Heart right ventricle (tissue), 16 donors: ENCODE data around the gene CYP46A1. TPM values are rescaled to one million over a fixed set of nuclear protein-coding genes. Genes with fewer than 3 reads are reported as not detected.

Source experiments
- ATAC-seq, 8 donors: fragments of 200-7000 bp; cut with Tn5 transposase; one replicate each; pipeline ENCODE4 v1.9.1; 2020; ENCODE audit warnings: mild to moderate bottlenecking in 8 of 8, moderate library complexity in 8 of 8, moderate number of reproducible peaks in 1 of 8
- DNase-seq, 2 donors: peaks; one replicate each; pipeline ENCODE4 v3.0.0-alpha.2; 2020
- H3K27ac ChIP-seq, 10 donors: fragments of 200-600 bp; sonication (generic) in 2 of 10; one replicate each; pipeline versions ENCODE4 v1.5.0 to v1.8.0; 2020 to 2022; ENCODE audit warnings: mild to moderate bottlenecking in 3 of 10
- H3K27me3 ChIP-seq, 7 donors: fragments of 200-600 bp; one replicate each; pipeline ENCODE4 v1.8.0; 2021 to 2022; ENCODE audit warnings: mild to moderate bottlenecking in 2 of 7
- H3K36me3 ChIP-seq, 9 donors: fragments of 200-600 bp; sonication (generic) in 1 of 9; one replicate each; pipeline versions ENCODE4 v1.5.0 to v1.8.0; 2020 to 2022; ENCODE audit warnings: mild to moderate bottlenecking in 2 of 9
- H3K4me1 ChIP-seq, 9 donors: fragments of 200-600 bp; sonication (generic) in 1 of 9; one replicate each; pipeline versions ENCODE4 v1.5.0 to v1.8.0; 2020 to 2022; ENCODE audit warnings: mild to moderate bottlenecking in 4 of 9
- H3K4me3 ChIP-seq, 10 donors: fragments of 200-600 bp; sonication (generic) in 2 of 10; one replicate each; pipeline versions ENCODE4 v1.5.0 to v1.8.0; 2020 to 2022; ENCODE audit warnings: mild to moderate bottlenecking in 7 of 10, moderate library complexity in 2 of 10
- H3K9me3 ChIP-seq, 11 donors: fragments of 200-600 bp in 10 of 11; sonication (generic) in 2 of 11; one replicate each; pipeline versions ENCODE4 v1.5.0 to v1.8.0; 2013 to 2022; ENCODE audit warnings: mild to moderate bottlenecking in 2 of 11, control low read depth in 1 of 11, moderate library complexity in 1 of 11
- WGBS, 2 donors: extraction: QIAGEN DNeasy Blood & Tissue Kit; methylation state at CpG; one replicate each; pipeline ENCODE4 v1.1.7; 2013; ENCODE audit warnings: inconsistent platforms in 1 of 2; 5-methylcytosine and 5-hydroxymethylcytosine counted together
- intact Hi-C, 10 donors: fragments of 100-400 bp; cut with DNase I; formaldehyde crosslinking; loops; one replicate each; pipeline versions ENCODE4 v1.11.1 to v1.14.2; 2022
- polyA plus RNA-seq, 2 donors: library from polyadenylated mRNA; stranded (reverse); fragments of 200-250 nt; gene quantifications; one replicate each; pipeline ENCODE4 v1.2.3, GENCODE V29; 2013
- total RNA-seq, 10 donors: library from RNA; stranded (reverse); fragmentation: NEBNext Ultra II Directional in 3 of 10; extraction: Animal tissue kit (Norgen Biotek cat#: 25700) in 3 of 10; gene quantifications; one replicate each; pipeline versions ENCODE4 v1.2.1 to v1.2.4, GENCODE V29; 2021 to 2023
- TF ChIP-seq, protein P1 (sequence below), 9 donors: fragments of 200-600 bp; sonication (generic) in 2 of 9; IDR thresholded peaks; one replicate each; pipeline versions ENCODE4 v1.5.0 to v1.8.0; 2021 to 2022; ENCODE audit warnings: antibody characterized with exemption in 9 of 9, mild to moderate bottlenecking in 5 of 9, moderate library complexity in 1 of 9
- donor health status: Arrhythmogenic right ventricular cardiomyopathy.
- donor health status: ischemic (EF 13 %, LVEDD 7.1; RV severe dilation, severe dysfunction).
- donor health status: healthy with polysubstance abuse.
- donor health status: DM: no; HTN: yes; CAD: no.
- donor health status: DM: no; HTN: no; CAD: no.
- donor health status: ischemic (EF 25% LVEDD 6.9; RV normal size, moderate dysfunction).
- donor health status: ischemic (EF 25% LVEDD 5.7; RV mildly dilated, moderate dysfunction).
- donor health status: healthy.
- donor health status: DM: yes; HTN: yes; CAD: no.
- donor health status: Ischemic cardiomyopathy.
- donor health status: ischemic (EF 35%, LVEDD 5.7; RV mildly dilated, moderate dysfunction).
- donor health status: nonischemic (EF 11% LVEDD 7.7; RV severe dilation, severe dysfunction).
- donor health status: DM: yes; HTN: yes; CAD: no.
- donor health status: PGD.
- donor health status: ischemic (EF 29% LVEDD 5.4; RV normal size, mild dysfunction).
- donor health status: nonischemic (EF 23%, LVEDD 6.1; RV moderate dilation, normal function).

The CYP46A1 gene
- total and polyA plus RNA-seq, 12 donors = 1.5 to 6.1 (median 3.5) TPM

DNA sequence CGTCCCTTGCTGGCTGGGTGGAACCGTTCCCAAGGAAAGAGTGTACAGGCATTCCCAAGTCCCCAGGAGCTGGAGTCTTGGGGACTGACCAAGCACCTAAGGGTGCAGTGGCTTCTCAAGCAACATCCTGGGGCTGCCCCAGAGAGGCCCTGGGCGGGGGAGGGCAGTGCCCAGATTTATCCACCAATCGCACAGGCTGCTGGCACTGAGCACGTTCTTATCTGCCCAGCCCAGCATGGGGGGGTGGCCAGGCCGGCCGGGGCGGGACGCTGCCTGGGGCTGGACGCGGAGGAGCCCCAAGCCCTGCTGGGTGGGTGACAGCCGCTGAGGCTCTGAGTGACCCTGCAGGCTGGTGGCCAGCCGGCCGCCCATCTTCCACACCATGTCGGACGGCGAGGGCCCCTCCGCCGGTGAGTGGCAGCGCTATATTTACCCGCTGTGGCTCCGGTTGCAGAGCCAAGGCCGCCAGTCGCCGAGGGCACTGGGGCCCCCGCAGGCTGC is 53.4 kb downstream of the CYP46A1 start:
- intact Hi-C loops = loop anchor here in 4 of 10 donors (2.0 to 10.0 kb wide), 3 partner anchors 55 to 57 kb away; partner anchors contain the start of gene EML1 (in 4 of the 4)
- WGBS, 2 donors = 8 to 9% methylated on average over 26 of the region's 26 CpGs

DNA sequence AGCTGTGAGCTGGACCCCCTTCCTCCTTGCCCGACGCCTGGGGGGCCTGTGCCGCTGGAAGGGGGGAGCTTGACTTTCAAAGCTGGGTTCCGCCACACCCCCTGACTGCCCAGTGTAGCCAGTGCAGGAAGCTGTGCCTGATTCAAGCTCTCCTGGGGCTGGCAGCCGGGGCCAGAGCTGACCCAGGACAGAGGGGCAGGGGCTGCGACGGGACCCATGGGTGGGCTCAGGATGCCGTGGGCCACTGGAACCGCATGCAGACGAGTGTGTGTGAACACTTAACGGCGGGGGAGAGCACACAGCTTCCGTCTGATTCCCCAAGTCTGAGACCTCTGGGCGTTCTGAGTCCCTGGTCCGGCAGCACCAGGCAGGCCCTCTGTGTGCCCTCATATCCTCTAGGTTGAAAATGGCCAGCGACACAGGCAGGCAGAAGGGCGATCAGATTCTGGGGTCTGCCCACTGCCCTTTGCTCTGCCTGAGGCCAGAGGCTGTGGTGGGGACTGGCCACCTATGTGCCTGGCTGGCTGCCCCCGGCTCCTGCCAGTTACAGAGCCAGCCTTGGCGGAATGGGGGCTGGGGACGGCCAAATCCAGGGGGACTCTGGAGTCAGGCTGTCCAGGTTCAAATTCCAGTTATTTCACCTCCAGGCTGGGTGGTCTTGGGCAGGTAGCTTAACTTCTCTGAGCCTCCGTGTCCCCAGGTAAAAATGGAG is 54.0 kb downstream of the CYP46A1 start:
- intact Hi-C loops = loop anchor here in 5 of 10 donors (2.0 to 10.0 kb wide), 4 partner anchors 53 to 57 kb away; partner anchors contain the start of gene EML1 (in 4 of the 5)
- H3K4me3 ChIP-seq = peak overlapping the region; percentile 53 to 76 (median 66)
- WGBS, 2 donors = 33 to 35% methylated on average over 21 of the region's 21 CpGs
- peaks cover 0 to 18% (median 0%) of the 10 kb centered on the region in 7 donors for H3K27me3 ChIP-seq
- peaks cover 7 to 96% (median 62%) of the 10 kb centered on the region in 9 donors for H3K4me1 ChIP-seq
- TF ChIP-seq, protein P1, sequence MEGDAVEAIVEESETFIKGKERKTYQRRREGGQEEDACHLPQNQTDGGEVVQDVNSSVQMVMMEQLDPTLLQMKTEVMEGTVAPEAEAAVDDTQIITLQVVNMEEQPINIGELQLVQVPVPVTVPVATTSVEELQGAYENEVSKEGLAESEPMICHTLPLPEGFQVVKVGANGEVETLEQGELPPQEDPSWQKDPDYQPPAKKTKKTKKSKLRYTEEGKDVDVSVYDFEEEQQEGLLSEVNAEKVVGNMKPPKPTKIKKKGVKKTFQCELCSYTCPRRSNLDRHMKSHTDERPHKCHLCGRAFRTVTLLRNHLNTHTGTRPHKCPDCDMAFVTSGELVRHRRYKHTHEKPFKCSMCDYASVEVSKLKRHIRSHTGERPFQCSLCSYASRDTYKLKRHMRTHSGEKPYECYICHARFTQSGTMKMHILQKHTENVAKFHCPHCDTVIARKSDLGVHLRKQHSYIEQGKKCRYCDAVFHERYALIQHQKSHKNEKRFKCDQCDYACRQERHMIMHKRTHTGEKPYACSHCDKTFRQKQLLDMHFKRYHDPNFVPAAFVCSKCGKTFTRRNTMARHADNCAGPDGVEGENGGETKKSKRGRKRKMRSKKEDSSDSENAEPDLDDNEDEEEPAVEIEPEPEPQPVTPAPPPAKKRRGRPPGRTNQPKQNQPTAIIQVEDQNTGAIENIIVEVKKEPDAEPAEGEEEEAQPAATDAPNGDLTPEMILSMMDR (IDR thresholded peaks at IDR 0.05) = no peak
- no peaks in the 10 kb centered on the region for H3K36me3 ChIP-seq
- DNase-seq = no peak
- H3K27ac ChIP-seq = peak overlapping the region; percentile 76 to 97 (median 90)
- no peaks in the 10 kb centered on the region for H3K9me3 ChIP-seq
- peak; percentile 22 to 56 (median 34) for ATAC-seq

More for the DNA sequence above, 53.4 kb downstream of the CYP46A1 start:
- Histone ChIP-seq H3K36me3 (no peaks in the 10 kb centered on the region), H3K27ac (peak overlapping the region; percentile 76 to 97 (median 90)), H3K27me3 (peaks cover 0 to 18% (median 0%) of the 10 kb centered on the region in 7 donors), H3K4me1 (peaks cover 8 to 97% (median 68%) of the 10 kb centered on the region in 9 donors), H3K4me3 (peak overlapping the region; percentile 53 to 76 (median 66)), H3K9me3 (no peaks in the 10 kb centered on the region)
- ATAC-seq (peak; percentile 68 to 87 (median 78)), DNase-seq (peak; percentile 77 to 78)
- TF ChIP-seq, protein P1 (IDR thresholded peaks at IDR 0.05) = no peak

DNA sequence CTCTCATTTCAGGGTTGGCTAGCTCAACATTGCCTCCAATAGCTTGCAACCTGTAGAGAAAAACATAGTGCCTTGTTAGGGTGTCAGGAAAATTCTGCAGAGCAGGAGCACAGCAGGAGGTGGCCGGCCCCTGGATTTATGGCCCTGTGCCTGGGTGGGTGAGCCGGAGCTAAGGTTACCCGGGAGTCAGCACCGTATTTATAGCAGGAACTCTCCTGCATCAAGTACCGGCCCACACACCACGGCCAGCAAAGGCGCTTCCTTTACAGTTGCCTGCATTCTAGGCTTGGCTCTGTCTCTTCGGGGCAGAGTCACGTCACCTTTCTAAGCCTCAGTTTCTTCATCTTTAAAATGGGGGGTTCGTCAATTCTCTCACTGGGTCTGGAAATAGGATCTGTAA is 56.3 kb downstream of the CYP46A1 start:
- Histone ChIP-seq H3K36me3 (no peaks in the 10 kb centered on the region), H3K27ac (peak overlapping the region in 8 of 10 donors; percentile 71 to 97 (median 90)), H3K4me1 (peaks cover 5 to 83% (median 49%) of the 10 kb centered on the region in 9 donors), H3K27me3 (peaks cover 0 to 18% (median 0%) of the 10 kb centered on the region in 7 donors), H3K4me3 (peak overlapping the region in 4 of 10 donors; percentile 5 to 73 (median 56)), H3K9me3 (no peaks in the 10 kb centered on the region)
- TF ChIP-seq, protein P1 (IDR thresholded peaks at IDR 0.05) = no peak
- intact Hi-C loops = loop anchor here in 1 of 10 donors (5.0 kb wide), 1 partner anchor 47 kb away; no protein-coding TSS in a partner anchor
- DNase-seq (peak; percentile 59 to 61), ATAC-seq (peak in 7 of 8 donors; percentile 13 to 55 (median 40))
- WGBS, 2 donors = 31 to 42% methylated on average over 10 of the region's 10 CpGs

DNA sequence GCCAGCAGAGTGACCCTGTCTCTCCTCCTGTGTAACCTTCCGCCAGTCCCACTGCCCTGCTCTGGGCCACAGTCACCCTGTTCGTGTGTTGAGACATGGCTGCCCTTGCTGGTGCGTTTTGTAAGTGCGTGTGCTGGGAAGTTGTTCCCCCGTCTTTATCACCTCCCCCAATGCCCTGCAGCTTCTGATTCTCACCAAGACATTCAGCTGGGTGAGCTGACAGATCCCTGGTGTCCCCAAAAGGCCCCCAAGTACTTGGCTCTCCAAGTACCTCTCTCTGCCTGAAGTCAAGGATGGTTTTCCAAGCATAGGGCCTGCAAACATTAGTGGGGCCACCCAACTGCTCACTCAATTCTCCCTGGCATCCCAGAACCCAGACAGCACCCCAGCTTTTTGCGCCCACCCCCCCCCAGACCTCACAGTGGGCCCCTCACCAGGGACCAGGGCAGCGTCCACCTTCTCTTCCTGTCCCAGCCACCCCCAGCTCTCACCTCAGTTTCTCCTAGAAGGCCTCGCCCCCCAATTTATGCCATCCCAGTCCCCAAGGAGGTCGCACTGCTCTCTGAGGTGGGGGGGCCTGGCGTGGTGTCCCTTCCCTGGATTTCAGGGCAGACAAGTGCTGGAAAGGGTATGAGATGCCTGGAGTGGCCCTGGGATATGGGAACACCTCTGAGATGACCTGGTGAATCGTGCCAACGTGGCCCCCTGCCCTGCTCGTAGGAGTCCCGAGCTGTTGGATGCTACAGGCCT is 57.3 kb downstream of the CYP46A1 start:
- Histone ChIP-seq H3K9me3 (no peaks in the 10 kb centered on the region), H3K27ac (peak overlapping the region in 6 of 10 donors; percentile 71 to 97 (median 92)), H3K4me1 (peaks cover 14 to 84% (median 56%) of the 10 kb centered on the region in 9 donors), H3K27me3 (peaks cover 0 to 18% (median 0%) of the 10 kb centered on the region in 7 donors), H3K4me3 (peak overlapping the region in 1 of 10 donors; percentile 42), H3K36me3 (no peaks in the 10 kb centered on the region)
- DNase-seq (no peak), ATAC-seq (no peak)
- WGBS, 2 donors = 88 to 89% methylated on average over 14 of the region's 14 CpGs
- TF ChIP-seq, protein P1 (IDR thresholded peaks at IDR 0.05) = no peak
- intact Hi-C loops = loop anchor here in 1 of 10 donors (5.0 kb wide), 1 partner anchor 46 kb away; no protein-coding TSS in a partner anchor
